Tibial artery (tissue), 4 donors: Measurements from ENCODE around the gene CABLES2.

Experiments
- DNase-seq, 2 donors: peaks; one replicate each; pipeline ENCODE4 v3.0.0-alpha.2; 2019
- H3K27ac ChIP-seq, 2 donors: fragments of 200-600 bp; sonication (generic) in 1 of 2; 1 replicate in 1 of 2; 2 replicates in 1 of 2; pipeline ENCODE4 v1.5.1; 2018 to 2019; ENCODE audit warnings: mild to moderate bottlenecking in 1 of 2
- H3K27me3 ChIP-seq, 2 donors: fragments of 200-600 bp; sonication (generic) in 1 of 2; one replicate each; pipeline versions ENCODE4 v1.5.1 to v1.6.0; 2016 to 2019
- H3K36me3 ChIP-seq, 3 donors: fragments of 200-600 bp; sonication (generic) in 2 of 3; one replicate each; pipeline ENCODE4 v1.5.1; 2016 to 2019; ENCODE audit warnings: mild to moderate bottlenecking in 2 of 3
- H3K4me1 ChIP-seq, 4 donors: fragments of 200-600 bp; sonication (generic) in 2 of 4; 1 replicate in 3 of 4; 2 replicates in 1 of 4; pipeline ENCODE4 v1.5.1; 2016 to 2019
- H3K4me3 ChIP-seq, 2 donors: fragments of 200-600 bp; sonication (generic) in 1 of 2; 1 replicate in 1 of 2; 2 replicates in 1 of 2; pipeline ENCODE4 v1.5.1; 2018 to 2019; ENCODE audit warnings: mild to moderate bottlenecking in 2 of 2
- H3K9me3 ChIP-seq, 3 donors: fragments of 200-600 bp; sonication (generic) in 1 of 3; one replicate each; pipeline ENCODE4 v1.5.1; 2016 to 2019
- intact Hi-C: fragments of 100-400 bp; cut with DNase I; formaldehyde crosslinking; loops from one replicate; pipeline ENCODE4 v1.15.0; 2023; ENCODE audit warnings: low total_unique reads
- TF ChIP-seq, protein P1 (sequence below), 2 experiments: fragments of 200-600 bp in 1 of 2; fragments of 450-650 bp in 1 of 2; IDR thresholded peaks; one replicate each; pipeline ENCODE4 v1.5.1; 2017 to 2019; ENCODE audit warnings: antibody characterized with exemption in 2 of 2, mild to moderate bottlenecking in 1 of 2, moderate library complexity in 1 of 2

CABLES2 gene

DNA sequence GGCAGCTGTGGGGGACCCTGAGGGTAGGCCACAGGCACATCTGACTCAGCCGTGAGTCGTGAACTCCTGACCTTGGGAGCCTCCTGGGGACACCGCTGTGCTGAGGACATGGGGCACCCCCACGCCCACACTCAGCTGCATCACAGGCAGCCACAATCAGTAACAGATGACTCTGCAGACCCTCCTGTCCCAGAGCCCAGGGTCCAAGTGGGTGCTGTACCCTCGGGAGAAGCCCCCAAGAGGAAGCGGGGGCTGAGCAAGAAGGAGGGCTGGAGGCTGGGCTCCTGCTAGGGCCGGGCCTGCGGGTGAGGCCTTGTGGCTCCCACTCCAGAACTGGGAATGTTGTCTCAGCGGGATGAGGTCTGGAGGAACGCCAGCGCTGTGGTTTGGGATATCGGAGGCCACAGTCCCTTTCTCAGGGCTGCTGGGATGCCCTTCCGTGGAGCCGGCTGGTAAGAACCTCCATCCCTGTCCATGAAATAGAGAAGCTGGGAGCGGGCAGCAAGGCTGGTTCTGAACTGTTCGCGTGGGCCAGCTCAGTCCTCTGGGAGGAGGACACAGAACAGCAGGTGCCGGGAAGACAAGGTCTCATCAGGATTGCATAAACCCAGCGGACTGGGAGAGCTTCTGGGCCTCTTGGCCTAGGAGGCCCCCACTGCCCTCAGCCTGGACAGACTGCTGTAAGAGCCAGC is 36.8 kb downstream of the CABLES2 start:
- no peaks in the 10 kb centered on the region for H3K36me3 ChIP-seq
- H3K4me3 ChIP-seq = no peak overlapping the region
- H3K4me1 ChIP-seq = peaks cover 22 to 87% (median 76%) of the 10 kb centered on the region in 4 donors
- no peaks in the 10 kb centered on the region for H3K9me3 ChIP-seq
- H3K27ac ChIP-seq = peak overlapping the region; percentile 96 to 98
- TF ChIP-seq, protein P1, sequence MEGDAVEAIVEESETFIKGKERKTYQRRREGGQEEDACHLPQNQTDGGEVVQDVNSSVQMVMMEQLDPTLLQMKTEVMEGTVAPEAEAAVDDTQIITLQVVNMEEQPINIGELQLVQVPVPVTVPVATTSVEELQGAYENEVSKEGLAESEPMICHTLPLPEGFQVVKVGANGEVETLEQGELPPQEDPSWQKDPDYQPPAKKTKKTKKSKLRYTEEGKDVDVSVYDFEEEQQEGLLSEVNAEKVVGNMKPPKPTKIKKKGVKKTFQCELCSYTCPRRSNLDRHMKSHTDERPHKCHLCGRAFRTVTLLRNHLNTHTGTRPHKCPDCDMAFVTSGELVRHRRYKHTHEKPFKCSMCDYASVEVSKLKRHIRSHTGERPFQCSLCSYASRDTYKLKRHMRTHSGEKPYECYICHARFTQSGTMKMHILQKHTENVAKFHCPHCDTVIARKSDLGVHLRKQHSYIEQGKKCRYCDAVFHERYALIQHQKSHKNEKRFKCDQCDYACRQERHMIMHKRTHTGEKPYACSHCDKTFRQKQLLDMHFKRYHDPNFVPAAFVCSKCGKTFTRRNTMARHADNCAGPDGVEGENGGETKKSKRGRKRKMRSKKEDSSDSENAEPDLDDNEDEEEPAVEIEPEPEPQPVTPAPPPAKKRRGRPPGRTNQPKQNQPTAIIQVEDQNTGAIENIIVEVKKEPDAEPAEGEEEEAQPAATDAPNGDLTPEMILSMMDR (IDR thresholded peaks at IDR 0.05) = no peak
- intact Hi-C loops = no loop called here
- H3K27me3 ChIP-seq = no peaks in the 10 kb centered on the region
- peak in 1 of 2 donors; percentile 83 for DNase-seq

DNA sequence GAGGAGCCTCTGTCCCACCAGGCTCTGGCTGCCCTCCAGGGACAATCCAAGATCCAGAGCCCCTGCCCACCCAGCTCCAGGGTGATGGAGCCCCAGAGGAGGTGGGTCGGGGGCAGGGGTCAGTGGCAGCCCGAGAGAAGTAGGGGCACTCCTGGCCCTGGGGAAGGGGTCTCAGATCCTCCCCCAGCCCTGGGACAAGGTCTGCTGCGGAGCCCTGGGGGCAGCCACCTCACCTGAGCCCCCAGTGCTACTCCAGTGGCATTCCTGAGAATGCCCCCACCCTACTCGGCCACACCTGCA is 37.3 kb downstream of the CABLES2 start:
- H3K4me3 ChIP-seq = no peak overlapping the region
- no peaks in the 10 kb centered on the region for H3K27me3 ChIP-seq
- no peaks in the 10 kb centered on the region for H3K36me3 ChIP-seq
- intact Hi-C loops = no loop called here
- DNase-seq = no peak
- peak overlapping the region; percentile 96 to 98 for H3K27ac ChIP-seq
- H3K4me1 ChIP-seq = peaks cover 22 to 87% (median 74%) of the 10 kb centered on the region in 4 donors
- no peaks in the 10 kb centered on the region for H3K9me3 ChIP-seq
- TF ChIP-seq, protein P1 (IDR thresholded peaks at IDR 0.05) = no peak

DNA sequence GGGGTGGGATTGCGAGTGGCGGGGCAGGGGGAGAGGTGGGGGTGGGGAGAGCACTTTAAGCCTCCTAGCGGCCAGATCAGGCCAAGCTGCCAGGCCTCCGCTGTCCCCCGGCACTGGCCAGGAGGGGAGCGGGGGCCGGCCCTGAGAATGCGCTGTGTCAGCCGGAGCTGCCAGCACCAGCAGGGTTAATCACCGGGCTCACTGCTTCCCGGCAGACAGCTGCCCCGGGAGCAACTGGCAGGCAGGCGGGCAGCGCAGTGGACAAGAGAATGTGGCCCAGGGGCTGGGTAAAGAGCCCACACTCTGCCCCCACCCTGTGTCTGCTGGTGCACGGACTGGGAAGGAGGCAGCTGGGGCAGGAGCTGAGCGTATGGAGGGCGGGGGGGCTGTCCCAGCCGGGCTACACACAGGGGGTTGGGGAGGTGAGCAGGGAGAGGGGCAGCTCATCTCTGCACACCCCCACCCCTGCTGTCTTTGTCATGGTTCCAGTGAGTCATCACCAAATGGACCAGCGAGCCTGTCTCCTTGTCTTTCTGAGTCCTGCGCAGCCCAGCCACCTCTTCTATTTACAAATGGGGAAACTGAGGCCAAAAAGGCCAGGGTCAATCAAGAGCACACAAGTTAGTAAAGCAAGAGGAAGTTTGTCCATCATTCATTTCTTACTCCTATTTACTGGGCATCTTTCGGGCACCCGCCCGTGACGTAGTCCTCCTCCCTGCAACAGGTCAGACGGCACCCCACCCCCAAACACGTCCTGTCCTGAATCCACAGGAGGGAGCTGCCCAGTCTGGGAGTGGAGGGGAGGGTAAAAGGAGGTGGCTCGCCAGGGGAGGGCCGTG is 37.9 kb downstream of the CABLES2 start:
- Histone ChIP-seq H3K9me3 (no peaks in the 10 kb centered on the region), H3K27ac (peak overlapping the region; percentile 96 to 98), H3K4me3 (peak overlapping the region; percentile 77 to 93), H3K4me1 (peaks cover 22 to 87% (median 74%) of the 10 kb centered on the region in 4 donors), H3K36me3 (no peaks in the 10 kb centered on the region), H3K27me3 (no peaks in the 10 kb centered on the region)
- TF ChIP-seq, protein P1 (IDR thresholded peaks at IDR 0.05) = peak in 1 of 2 experiments; percentile 45
- DNase-seq = no peak
- intact Hi-C loops = no loop called here

DNA sequence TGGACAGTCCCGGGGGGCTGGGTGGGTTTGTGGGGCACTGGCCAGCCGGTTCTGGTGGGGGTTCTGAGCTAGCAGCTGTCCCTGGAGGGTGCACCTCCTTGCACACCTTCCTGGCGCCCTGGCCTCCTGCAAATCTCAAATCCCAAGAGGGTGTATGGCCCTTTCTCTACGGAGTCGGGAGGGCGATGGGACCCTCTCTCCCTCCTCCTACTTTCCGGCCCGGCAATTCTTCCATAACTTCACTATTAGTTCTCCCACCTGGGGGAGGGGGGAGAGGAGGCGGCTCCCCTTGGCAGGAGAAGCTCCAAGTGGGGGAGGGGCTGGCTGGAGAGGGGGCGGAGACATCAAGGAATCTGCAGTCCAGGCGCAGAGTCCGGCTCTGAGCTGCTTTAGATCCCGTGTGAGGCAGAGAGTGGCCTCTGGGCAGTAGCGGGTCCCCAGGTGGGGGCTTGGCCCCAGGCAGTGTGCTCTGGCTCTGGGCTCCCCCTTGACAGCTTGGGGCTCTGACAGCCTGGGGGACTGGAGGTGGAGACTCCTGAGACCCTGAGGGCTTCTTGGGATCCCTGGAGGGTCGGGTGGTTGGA is 38.6 kb downstream of the CABLES2 start:
- peak in 1 of 2 donors; percentile 85 for DNase-seq
- intact Hi-C loops = no loop called here
- Histone ChIP-seq H3K4me3 (peak overlapping the region; percentile 77 to 93), H3K27me3 (no peaks in the 10 kb centered on the region), H3K36me3 (no peaks in the 10 kb centered on the region), H3K9me3 (no peaks in the 10 kb centered on the region), H3K4me1 (peaks cover 22 to 89% (median 77%) of the 10 kb centered on the region in 4 donors), H3K27ac (peak overlapping the region; percentile 96 to 98)
- TF ChIP-seq, protein P1 (IDR thresholded peaks at IDR 0.05) = no peak

DNA sequence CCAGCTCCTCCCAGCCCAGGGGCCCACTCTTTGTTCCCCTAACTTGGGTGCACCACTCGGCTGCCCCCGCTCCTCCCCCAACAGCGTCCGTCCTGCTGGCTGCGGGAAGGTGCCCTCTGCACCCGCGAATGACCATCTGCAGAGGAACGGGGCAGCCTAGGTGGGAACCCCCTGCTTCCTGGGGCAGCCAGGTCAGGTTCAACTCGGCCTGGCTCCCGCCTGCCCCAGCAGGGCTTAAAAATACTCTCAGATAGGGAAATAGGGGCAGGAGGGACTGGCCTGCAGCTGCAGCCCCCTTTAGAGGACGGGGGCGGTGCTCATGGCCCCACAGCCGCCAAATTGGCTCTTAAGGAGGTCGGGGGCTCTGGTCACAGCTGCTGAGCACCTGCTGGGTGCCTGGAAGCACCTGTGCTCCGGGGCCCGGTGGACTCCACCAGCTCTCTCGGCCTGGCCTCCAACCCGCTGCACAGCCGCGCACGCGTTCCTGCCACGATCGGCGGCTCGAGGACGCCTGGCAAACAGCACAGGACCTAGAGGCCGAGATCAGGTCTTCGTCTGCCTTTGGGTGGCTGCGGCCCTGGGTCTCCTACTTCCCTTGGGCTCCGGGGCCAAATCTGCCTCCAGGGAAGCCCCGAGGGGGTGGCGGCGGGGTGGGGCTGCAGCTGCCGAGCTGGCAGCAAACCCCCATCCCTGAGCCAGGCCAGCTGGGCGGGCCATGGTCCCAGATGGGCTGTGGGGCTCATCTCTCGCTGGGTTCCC is 39.3 kb downstream of the CABLES2 start:
- Histone ChIP-seq H3K9me3 (no peaks in the 10 kb centered on the region), H3K36me3 (no peaks in the 10 kb centered on the region), H3K4me3 (peak overlapping the region; percentile 77 to 93), H3K27me3 (no peaks in the 10 kb centered on the region), H3K4me1 (peaks cover 22 to 95% (median 84%) of the 10 kb centered on the region in 4 donors), H3K27ac (peak overlapping the region; percentile 96 to 98)
- DNase-seq = peak in 1 of 2 donors; percentile 87
- intact Hi-C loops = no loop called here
- TF ChIP-seq, protein P1 (IDR thresholded peaks at IDR 0.05) = no peak
